NCI-H2196 treated with DMSO at 0.1 percent for 48 hours (cell line): ENCODE results near the gene PRSS33.

ENCODE experiments used
- DNase-seq: peaks from one replicate; lab custom pipeline; 2025; ENCODE audit not compliant: unreplicated experiment; lab: John Stamatoyannopoulos, UW

PRSS33 gene

GRCh38 chr16:2821487-2822157 lies 34.3 kb upstream of the PRSS33 start:
- no peak for DNase-seq

- no peak for DNase-seq
Measured at GRCh38 chr16:2820836-2821486, 33.6 kb upstream of the PRSS33 start.

GRCh38 chr16:2819939-2820835 lies 32.8 kb upstream of the PRSS33 start:
- no peak for DNase-seq

GRCh38 chr16:2819179-2819938 lies 32.0 kb upstream of the PRSS33 start:
- no peak for DNase-seq

GRCh38 chr16:2818272-2818876 lies 31.0 kb upstream of the PRSS33 start:
- no peak for DNase-seq

GRCh38 chr16:2817340-2818271 lies 30.2 kb upstream of the PRSS33 start:
- DNase-seq: no peak

- DNase-seq: no peak
Measured at GRCh38 chr16:2816751-2817339, 29.5 kb upstream of the PRSS33 start, which contains the start of gene PRSS21. PRSS21 (plus strand) TSS chr16:2817237; CDS start chr16:2817269, 32 bp downstream.

GRCh38 chr16:2815299-2815771 lies 28.0 kb upstream of the PRSS33 start:
- DNase-seq: no peak

GRCh38 chr16:2814551-2815298 lies 27.4 kb upstream of the PRSS33 start:
- DNase-seq: no peak

GRCh38 chr16:2813771-2814221 lies 26.4 kb upstream of the PRSS33 start:
- DNase-seq: no peak

- no peak for DNase-seq
Measured at GRCh38 chr16:2811703-2812471, 24.5 kb upstream of the PRSS33 start.

GRCh38 chr16:2810651-2811050 lies 23.3 kb upstream of the PRSS33 start:
- DNase-seq: no peak

- no peak for DNase-seq
Measured at GRCh38 chr16:2809149-2809760, 21.9 kb upstream of the PRSS33 start.

GRCh38 chr16:2808181-2808580 lies 20.8 kb upstream of the PRSS33 start:
- DNase-seq: no peak

- DNase-seq: no peak
Measured at GRCh38 chr16:2806286-2806685, 18.9 kb upstream of the PRSS33 start.

- DNase-seq: no peak
Measured at GRCh38 chr16:2804728-2805127, 17.4 kb upstream of the PRSS33 start.
